Heart left ventricle (tissue), 13 donors: ENCODE data around the gene EVC.

Experiments used
- CTCF ChIP-seq, 12 donors: fragments of 200-600 bp; sonication (generic) in 4 of 12; IDR thresholded peaks; one replicate each; pipeline versions ENCODE4 v1.5.0 to v1.8.0; 2018 to 2022; ENCODE audit warnings: antibody characterized with exemption in 12 of 12, mild to moderate bottlenecking in 5 of 12
- POLR2A ChIP-seq, 2 donors: fragments of 450-650 bp; IDR thresholded peaks; one replicate each; pipeline ENCODE4 v1.6.1; 2017; ENCODE audit warnings: antibody characterized with exemption in 2 of 2, mild to moderate bottlenecking in 2 of 2, moderate library complexity in 2 of 2
- donor health status: ischemic (EF 13 %, LVEDD 7.1; RV severe dilation, severe dysfunction).
- donor health status: DM: no; HTN: yes; CAD: no.
- donor health status: DM: no; HTN: no; CAD: no.
- donor health status: ischemic (EF 25% LVEDD 6.9; RV normal size, moderate dysfunction).
- donor health status: ischemic (EF 25% LVEDD 5.7; RV mildly dilated, moderate dysfunction).
- donor health status: ischemic (EF 35%, LVEDD 5.7; RV mildly dilated, moderate dysfunction).
- donor health status: nonischemic (EF 11% LVEDD 7.7; RV severe dilation, severe dysfunction).
- donor health status: DM: yes; HTN: yes; CAD: no.
- donor health status: PGD.
- donor health status: ischemic (EF 29% LVEDD 5.4; RV normal size, mild dysfunction).
- donor health status: nonischemic (EF 23%, LVEDD 6.1; RV moderate dilation, normal function).

- no peak for TF ChIP-seq POLR2A (IDR thresholded peaks at IDR 0.05)
- TF ChIP-seq CTCF (IDR thresholded peaks at IDR 0.05) = no peak
These were observed 44.7 kb downstream of the EVC start for GRCh38 chr4:5755679-5756078.
